ENCODE data around the gene SNTA1.
"Not testable (repeated sequence)": the region's sequence is repeated elsewhere in the genome, so short reads cannot be mapped to it uniquely, and the experiment has no call there.

The SNTA1 gene

GRCh38 chr20:33474097-33474873 lies 30.7 kb upstream of the SNTA1 start:
- TF ChIP-seq CTCF (conservative IDR thresholded peaks at IDR 0.05; ENCODE audit: low read depth, low read length), result no peak
- H3K4me3 ChIP-seq (ENCODE audit: low read length), result no peak overlapping the region
- no peak for DNase-seq (ENCODE audit: low read depth)

GRCh38 chr20:33472868-33473435 lies 29.4 kb upstream of the SNTA1 start:
- no peak for TF ChIP-seq CTCF (conservative IDR thresholded peaks at IDR 0.05; ENCODE audit: low read depth, low read length)
- no peak for DNase-seq (ENCODE audit: low read depth)
- no peak overlapping the region for H3K4me3 ChIP-seq (ENCODE audit: low read length)

- TF ChIP-seq CTCF (conservative IDR thresholded peaks at IDR 0.05; ENCODE audit: low read depth, low read length), result no peak
- DNase-seq (ENCODE audit: low read depth), result no peak
- H3K4me3 ChIP-seq (ENCODE audit: low read length), result no peak overlapping the region
These were observed 27.3 kb upstream of the SNTA1 start for GRCh38 chr20:33470866-33471265.

GRCh38 chr20:33470457-33470856 lies 26.9 kb upstream of the SNTA1 start:
- no peak for TF ChIP-seq CTCF (conservative IDR thresholded peaks at IDR 0.05; ENCODE audit: low read depth, low read length)
- DNase-seq (ENCODE audit: low read depth), result no peak
- no peak overlapping the region for H3K4me3 ChIP-seq (ENCODE audit: low read length)

GRCh38 chr20:33466303-33466646 lies 22.7 kb upstream of the SNTA1 start:
- TF ChIP-seq CTCF (conservative IDR thresholded peaks at IDR 0.05; ENCODE audit: low read depth, low read length), result no peak
- DNase-seq (ENCODE audit: low read depth), result no peak

GRCh38 chr20:33465481-33466302 lies 22.1 kb upstream of the SNTA1 start:
- no peak for TF ChIP-seq CTCF (conservative IDR thresholded peaks at IDR 0.05; ENCODE audit: low read depth, low read length)
- DNase-seq (ENCODE audit: low read depth), result no peak
- H3K4me3 ChIP-seq (ENCODE audit: low read length), result no peak overlapping the region

More at GRCh38 chr20:33466303-33466646, 22.7 kb upstream of the SNTA1 start:
- no peak overlapping the region for H3K4me3 ChIP-seq (ENCODE audit: low read length)

- not testable (repeated sequence) for DNase-seq (ENCODE audit: low read depth); H3K4me3 ChIP-seq (ENCODE audit: low read length)
These were observed 21.2 kb upstream of the SNTA1 start for GRCh38 chr20:33464759-33465158.

Data from retinal pigment epithelial cell (primary cell).